GM23338 (cell line): Measurements from ENCODE around the gene SCN1B. TPM values are rescaled to one million over a fixed set of nuclear protein-coding genes. Genes with fewer than 3 reads are reported as not detected.
"Not testable (repeated sequence)": the region's sequence is repeated elsewhere in the genome, so short reads cannot be mapped to it uniquely, and the experiment has no call there.

ENCODE experiments used
- ATAC-seq: fragments of 200-7000 bp; cut with Tn5 transposase; 3 replicates; pipeline ENCODE4 v1.9.1; 2020
- DNase-seq: peaks from one replicate; pipeline ENCODE4 v3.0.0-alpha.2; 2015; ENCODE audit warnings: low spot score
- H2AFZ ChIP-seq: fragments of 200-600 bp; sonication (generic); 2 replicates; pipeline ENCODE4 v1.8.0; 2016; ENCODE audit warnings: antibody characterized with exemption, mild to moderate bottlenecking, moderate library complexity
- H3F3A ChIP-seq: fragments of 200-600 bp; sonication (generic); replicated peaks from 2 replicates; pipeline ENCODE4 v1.8.0; 2017; ENCODE audit warnings: antibody characterized with exemption, mixed run types, low read depth
- H3K27ac ChIP-seq: fragments of 200-600 bp; sonication (generic); 2 replicates; pipeline ENCODE4 v1.6.1; 2016; ENCODE audit warnings: low read depth
- H3K27me3 ChIP-seq: fragments of 200-600 bp; sonication (generic); 2 replicates; pipeline ENCODE4 v1.8.0; 2016; ENCODE audit warnings: mild to moderate bottlenecking, mixed run types, moderate library complexity; ENCODE audit not compliant: insufficient read depth
- H3K36me3 ChIP-seq: fragments of 200-600 bp; sonication (generic); 2 replicates; pipeline ENCODE4 v1.8.0; 2016; ENCODE audit warnings: mild to moderate bottlenecking; ENCODE audit not compliant: insufficient read depth
- H3K4me1 ChIP-seq: fragments of 200-600 bp; sonication (generic); 2 replicates; pipeline ENCODE4 v1.8.0; 2016; ENCODE audit warnings: mild to moderate bottlenecking, moderate library complexity; ENCODE audit not compliant: insufficient read depth
- H3K4me2 ChIP-seq: fragments of 200-600 bp; sonication (generic); 2 replicates; pipeline ENCODE4 v1.7.1; 2017; ENCODE audit warnings: mixed run types
- H3K4me3 ChIP-seq: fragments of 200-600 bp; sonication (generic); 2 replicates; pipeline ENCODE4 v1.6.1; 2016; ENCODE audit warnings: mixed run types
- H3K79me2 ChIP-seq: fragments of 200-600 bp; sonication (generic); replicated peaks from 2 replicates; pipeline ENCODE4 v1.8.0; 2017; ENCODE audit warnings: mild to moderate bottlenecking; ENCODE audit not compliant: insufficient read depth
- H3K9me2 ChIP-seq: fragments of 200-600 bp; sonication (generic); 2 replicates; pipeline ENCODE4 v1.8.0; 2017; ENCODE audit not compliant: insufficient read depth
- H4K20me1 ChIP-seq: fragments of 200-600 bp; sonication (generic); replicated peaks from 2 replicates; pipeline ENCODE4 v1.8.0; 2017; ENCODE audit warnings: mild to moderate bottlenecking; ENCODE audit not compliant: insufficient read depth
- H3K27ac Mint-ChIP-seq: 2 replicates; pipeline ENCODE4 v1.8.0; 2020; ENCODE audit warnings: inconsistent platforms, mild to moderate bottlenecking, moderate library complexity, mixed read lengths
- H3K27me3 Mint-ChIP-seq: 3 replicates; pipeline ENCODE4 v1.8.0; 2022; ENCODE audit warnings: low read depth, mild to moderate bottlenecking, moderate library complexity, mixed read lengths, inconsistent platforms; ENCODE audit not compliant: insufficient read depth, poor library complexity
- H3K36me3 Mint-ChIP-seq: 3 replicates; pipeline ENCODE4 v1.8.0; 2021; ENCODE audit warnings: low read depth, mild to moderate bottlenecking, inconsistent platforms, moderate library complexity, mixed read lengths
- H3K4me1 Mint-ChIP-seq: 3 replicates; pipeline ENCODE4 v1.8.0; 2020; ENCODE audit warnings: mild to moderate bottlenecking, inconsistent platforms, mixed read lengths
- H3K4me3 Mint-ChIP-seq: 3 replicates; pipeline ENCODE4 v1.8.0; 2021; ENCODE audit warnings: moderate library complexity, mild to moderate bottlenecking, inconsistent platforms, mixed read lengths
- H3K9me3 Mint-ChIP-seq: 3 replicates; pipeline ENCODE4 v1.8.0; 2020; ENCODE audit warnings: moderate library complexity, mild to moderate bottlenecking, inconsistent platforms, mixed read lengths
- CREB1 ChIP-seq: fragments of 250-450 bp; sonication (Bioruptor Pico); IDR thresholded peaks from 2 replicates; pipeline ENCODE4 v1.5.0; 2020; ENCODE audit warnings: low read depth, mild to moderate bottlenecking, moderate library complexity
- EZH2 ChIP-seq: fragments of 200-600 bp; sonication (generic); IDR thresholded peaks from one replicate; pipeline ENCODE4 v1.8.0; 2017; ENCODE audit warnings: antibody characterized with exemption, mild to moderate bottlenecking, low read depth; ENCODE audit not compliant: unreplicated experiment
- EZH2phosphoT487 ChIP-seq: fragments of 200-600 bp; sonication (generic); IDR thresholded peaks from one replicate; pipeline ENCODE4 v1.8.1; 2018; ENCODE audit warnings: antibody characterized with exemption; ENCODE audit not compliant: unreplicated experiment
- POLR2AphosphoS5 ChIP-seq: IDR thresholded peaks from 2 replicates; pipeline ENCODE4 v1.6.1; 2016; ENCODE audit warnings: antibody characterized with exemption, low read depth
- STAT1 ChIP-seq: IDR thresholded peaks from one replicate; pipeline ENCODE4 v1.6.1; 2016; ENCODE audit warnings: antibody characterized with exemption; ENCODE audit not compliant: unreplicated experiment
- ZNF114 ChIP-seq: fragments of 250-450 bp; sonication (Bioruptor Pico); IDR thresholded peaks from 2 replicates; pipeline ENCODE4 v1.5.0; 2020; ENCODE audit warnings: mild to moderate bottlenecking, moderate library complexity
- polyA plus RNA-seq: library from polyadenylated mRNA; unstranded; fragments of >200 nt; fragmentation: Nextera tagmentation; extraction: Ambion mirVana; gene quantifications from 2 replicates; pipeline ENCODE4 v1.2.1, GENCODE V29; 2016
- total RNA-seq: library from RNA; depleted of rRNA; stranded (reverse); fragments of >200 nt; shearing (Covaris generic); gene quantifications from 2 replicates; pipeline ENCODE4 v1.2.3, GENCODE V29; 2014
- TF ChIP-seq, protein P1 (sequence below), 2 experiments: fragments of 200-600 bp in 1 of 2; sonication (generic) in 1 of 2; conservative IDR thresholded peaks; 2 replicates each; pipeline versions ENCODE4 v1.5.1 to v1.6.1; 2016 to 2017; ENCODE audit warnings: antibody characterized with exemption in 2 of 2, low read depth in 2 of 2, mild to moderate bottlenecking in 2 of 2, moderate library complexity in 1 of 2
- TF ChIP-seq, protein P2 (sequence below): IDR thresholded peaks from one replicate; pipeline ENCODE4 v1.6.1; 2018; ENCODE audit warnings: antibody characterized with exemption; ENCODE audit not compliant: unreplicated experiment

SCN1B gene
- total and polyA plus RNA-seq, 2 experiments from 2014 or later: 1.7 to 4.8 TPM

DNA sequence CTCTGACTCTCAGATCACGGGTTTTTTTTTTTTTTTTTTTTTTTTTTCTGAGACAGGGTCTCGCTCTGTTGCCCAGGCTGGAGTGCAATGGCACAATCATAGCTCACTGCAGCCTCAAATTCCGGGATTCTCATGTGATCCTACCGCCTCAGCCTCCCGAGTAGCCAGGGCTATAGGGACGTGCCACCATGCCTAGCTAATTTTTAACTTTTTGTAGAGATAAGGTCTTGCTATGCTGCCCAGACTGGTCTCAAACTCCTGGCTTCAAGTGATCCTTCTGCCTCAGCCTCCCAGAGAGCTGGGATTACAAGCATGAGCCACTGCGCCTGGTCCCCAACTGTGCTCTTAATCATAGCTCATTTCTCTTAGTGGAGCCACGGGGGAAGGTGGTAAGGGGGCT is 34.7 kb upstream of the SCN1B start (continued):
- TF ChIP-seq, protein P1, sequence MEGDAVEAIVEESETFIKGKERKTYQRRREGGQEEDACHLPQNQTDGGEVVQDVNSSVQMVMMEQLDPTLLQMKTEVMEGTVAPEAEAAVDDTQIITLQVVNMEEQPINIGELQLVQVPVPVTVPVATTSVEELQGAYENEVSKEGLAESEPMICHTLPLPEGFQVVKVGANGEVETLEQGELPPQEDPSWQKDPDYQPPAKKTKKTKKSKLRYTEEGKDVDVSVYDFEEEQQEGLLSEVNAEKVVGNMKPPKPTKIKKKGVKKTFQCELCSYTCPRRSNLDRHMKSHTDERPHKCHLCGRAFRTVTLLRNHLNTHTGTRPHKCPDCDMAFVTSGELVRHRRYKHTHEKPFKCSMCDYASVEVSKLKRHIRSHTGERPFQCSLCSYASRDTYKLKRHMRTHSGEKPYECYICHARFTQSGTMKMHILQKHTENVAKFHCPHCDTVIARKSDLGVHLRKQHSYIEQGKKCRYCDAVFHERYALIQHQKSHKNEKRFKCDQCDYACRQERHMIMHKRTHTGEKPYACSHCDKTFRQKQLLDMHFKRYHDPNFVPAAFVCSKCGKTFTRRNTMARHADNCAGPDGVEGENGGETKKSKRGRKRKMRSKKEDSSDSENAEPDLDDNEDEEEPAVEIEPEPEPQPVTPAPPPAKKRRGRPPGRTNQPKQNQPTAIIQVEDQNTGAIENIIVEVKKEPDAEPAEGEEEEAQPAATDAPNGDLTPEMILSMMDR (conservative IDR thresholded peaks at IDR 0.05; ENCODE audit: low read depth in 2 of 2): no peak
- no peak for TF ChIP-seq STAT1
- no peak for TF ChIP-seq POLR2AphosphoS5
- TF ChIP-seq CREB1 (CRISPR knock-in tag): no peak
- no peak for TF ChIP-seq EZH2phosphoT487
- no peak for TF ChIP-seq ZNF114 (CRISPR knock-in tag)

GRCh38 chr19:34997071-34997617 is 33.1 kb upstream of the SCN1B start:
- Histone ChIP-seq H3K27ac (peak overlapping the region; percentile 100), H3K79me2 (peaks cover 17% of the 10 kb centered on the region), H2AFZ (0 out of 2 replicates have a peak overlapping the region, but pooled peaks have one; percentile 0), H3K4me3 (no peak overlapping the region), H3K36me3 (0 out of 2 replicates have a peak, but pooled peaks cover 1% of the 10 kb centered on the region), H3K4me1 (peaks cover 38% of the 10 kb centered on the region), H3F3A (peaks cover 19% of the 10 kb centered on the region), H4K20me1 (peaks cover 6% of the 10 kb centered on the region), H3K4me2 (peak overlapping the region; percentile 25), H3K9me2 (no peaks in the 10 kb centered on the region), H3K27me3 (no peaks in the 10 kb centered on the region)
- H3K36me3 Mint-ChIP-seq: peaks cover 13% of the 10 kb centered on the region
- no peak for DNase-seq
- H3K9me3 Mint-ChIP-seq: peaks cover 11% of the 10 kb centered on the region
- peak overlapping the region; percentile 25; the same call in 2 of the 3 replicates for H3K4me3 Mint-ChIP-seq
- no peak for TF ChIP-seq EZH2
- TF ChIP-seq, protein P2, sequence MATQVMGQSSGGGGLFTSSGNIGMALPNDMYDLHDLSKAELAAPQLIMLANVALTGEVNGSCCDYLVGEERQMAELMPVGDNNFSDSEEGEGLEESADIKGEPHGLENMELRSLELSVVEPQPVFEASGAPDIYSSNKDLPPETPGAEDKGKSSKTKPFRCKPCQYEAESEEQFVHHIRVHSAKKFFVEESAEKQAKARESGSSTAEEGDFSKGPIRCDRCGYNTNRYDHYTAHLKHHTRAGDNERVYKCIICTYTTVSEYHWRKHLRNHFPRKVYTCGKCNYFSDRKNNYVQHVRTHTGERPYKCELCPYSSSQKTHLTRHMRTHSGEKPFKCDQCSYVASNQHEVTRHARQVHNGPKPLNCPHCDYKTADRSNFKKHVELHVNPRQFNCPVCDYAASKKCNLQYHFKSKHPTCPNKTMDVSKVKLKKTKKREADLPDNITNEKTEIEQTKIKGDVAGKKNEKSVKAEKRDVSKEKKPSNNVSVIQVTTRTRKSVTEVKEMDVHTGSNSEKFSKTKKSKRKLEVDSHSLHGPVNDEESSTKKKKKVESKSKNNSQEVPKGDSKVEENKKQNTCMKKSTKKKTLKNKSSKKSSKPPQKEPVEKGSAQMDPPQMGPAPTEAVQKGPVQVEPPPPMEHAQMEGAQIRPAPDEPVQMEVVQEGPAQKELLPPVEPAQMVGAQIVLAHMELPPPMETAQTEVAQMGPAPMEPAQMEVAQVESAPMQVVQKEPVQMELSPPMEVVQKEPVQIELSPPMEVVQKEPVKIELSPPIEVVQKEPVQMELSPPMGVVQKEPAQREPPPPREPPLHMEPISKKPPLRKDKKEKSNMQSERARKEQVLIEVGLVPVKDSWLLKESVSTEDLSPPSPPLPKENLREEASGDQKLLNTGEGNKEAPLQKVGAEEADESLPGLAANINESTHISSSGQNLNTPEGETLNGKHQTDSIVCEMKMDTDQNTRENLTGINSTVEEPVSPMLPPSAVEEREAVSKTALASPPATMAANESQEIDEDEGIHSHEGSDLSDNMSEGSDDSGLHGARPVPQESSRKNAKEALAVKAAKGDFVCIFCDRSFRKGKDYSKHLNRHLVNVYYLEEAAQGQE: no peak
- H3K27me3 Mint-ChIP-seq: peaks cover 29% of the 10 kb centered on the region
- peaks cover 31% of the 10 kb centered on the region for H3K4me1 Mint-ChIP-seq
- peak overlapping the region; percentile 88 for H3K27ac Mint-ChIP-seq
- ATAC-seq: no peak

DNA sequence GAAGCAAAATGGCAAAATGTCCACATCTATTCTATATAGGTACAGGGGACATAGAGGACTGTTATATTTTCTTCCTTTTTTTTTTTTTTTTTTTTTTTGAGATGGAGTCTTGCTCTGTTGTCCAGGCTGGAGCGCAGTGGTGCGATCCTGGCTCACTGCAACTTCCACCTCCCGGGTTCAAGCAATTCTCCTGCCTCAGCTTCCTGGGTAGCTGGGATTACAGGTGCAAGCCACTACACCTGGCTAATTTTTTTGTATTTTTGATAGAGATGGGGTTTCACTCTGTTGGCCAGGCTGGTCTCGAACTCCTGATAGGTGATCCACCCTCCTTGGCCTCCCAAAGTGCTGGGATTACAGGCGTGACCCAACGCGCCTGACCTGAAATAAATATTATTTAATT is 32.0 kb upstream of the SCN1B start:
- Histone ChIP-seq H3K79me2 (peaks cover 28% of the 10 kb centered on the region), H3K4me1 (peaks cover 48% of the 10 kb centered on the region), H3F3A (peaks cover 19% of the 10 kb centered on the region), H3K4me2 (peak overlapping the region; percentile 86), H3K4me3 (0 out of 2 replicates have a peak overlapping the region, but pooled peaks have one; percentile 90), H4K20me1 (peaks cover 15% of the 10 kb centered on the region), H3K27ac (peak overlapping the region; percentile 100)
- peaks cover 25% of the 10 kb centered on the region for H3K27me3 Mint-ChIP-seq
- ATAC-seq, H3K36me3 ChIP-seq, H2AFZ ChIP-seq, H3K27ac Mint-ChIP-seq, DNase-seq, H3K9me2 ChIP-seq, H3K27me3 ChIP-seq: not testable (repeated sequence)
- peak overlapping the region; percentile 81 for H3K4me3 Mint-ChIP-seq
- peaks cover 10% of the 10 kb centered on the region for H3K9me3 Mint-ChIP-seq
- peaks cover 42% of the 10 kb centered on the region for H3K4me1 Mint-ChIP-seq
- H3K36me3 Mint-ChIP-seq: peaks cover 24% of the 10 kb centered on the region
